Adrenal gland (tissue), 12 donors: Measurements from ENCODE around the gene ADGRG7. TPM values are rescaled to one million over a fixed set of nuclear protein-coding genes. Genes with fewer than 3 reads are reported as not detected.

Source experiments
- DNase-seq, 7 donors: peaks; one replicate each; pipeline ENCODE4 v3.0.0-alpha.2; 2019 to 2020
- H3K27ac ChIP-seq, 5 donors: fragments of 200-600 bp; sonication (generic) in 4 of 5; 1 replicate in 3 of 5; 2 replicates in 2 of 5; pipeline versions ENCODE4 v1.5.1 to v1.8.0; 2016 to 2020; ENCODE audit warnings: mild to moderate bottlenecking in 1 of 5
- H3K27me3 ChIP-seq: fragments of 200-600 bp; 2 replicates; pipeline ENCODE4 v1.8.0; 2021
- H3K36me3 ChIP-seq, 2 donors: fragments of 200-600 bp; replicated peaks in 1 of 2; 1 replicate in 1 of 2; 2 replicates in 1 of 2; pipeline versions ENCODE4 v1.5.1 to v1.8.0; 2018 to 2022
- H3K4me1 ChIP-seq, 2 donors: fragments of 200-600 bp; replicated peaks in 1 of 2; 1 replicate in 1 of 2; 2 replicates in 1 of 2; pipeline versions ENCODE4 v1.5.1 to v1.8.0; 2018 to 2021
- H3K4me3 ChIP-seq, 4 donors: fragments of 200-600 bp; sonication (generic) in 3 of 4; one replicate each; pipeline ENCODE4 v1.5.1; 2016 to 2018
- H3K9me3 ChIP-seq, 3 donors: fragments of 200-600 bp; sonication (generic) in 1 of 3; replicated peaks in 1 of 3; 1 replicate in 2 of 3; 2 replicates in 1 of 3; pipeline versions ENCODE4 v1.5.1 to v1.8.0; 2016 to 2021
- CTCF ChIP-seq, 6 experiments: fragments of 450-650 bp in 4 of 6; fragments of 200-600 bp in 2 of 6; sonication (generic) in 1 of 6; IDR thresholded peaks; 1 replicate in 5 of 6; 2 replicates in 1 of 6; pipeline versions ENCODE4 v1.5.1 to v1.8.0; 2016 to 2021; ENCODE audit warnings: antibody characterized with exemption in 6 of 6, mild to moderate bottlenecking in 2 of 6, moderate library complexity in 1 of 6
- POLR2A ChIP-seq, 2 donors: fragments of 450-650 bp; IDR thresholded peaks; one replicate each; pipeline ENCODE4 v1.6.1; 2017; ENCODE audit warnings: antibody characterized with exemption in 2 of 2, mild to moderate bottlenecking in 2 of 2, moderate library complexity in 1 of 2
- WGBS, 4 donors: extraction: QIAGEN DNeasy Blood & Tissue Kit in 2 of 4; methylation state at CpG; one replicate each; pipeline versions ENCODE4 v1.1.5 to v1.1.7; 2013 to 2017; 5-methylcytosine and 5-hydroxymethylcytosine counted together
- intact Hi-C, 2 donors: fragments of 100-400 bp; cut with DNase I; formaldehyde crosslinking; loops; one replicate each; pipeline versions ENCODE4 v1.14.1 to v1.15.0; 2022 to 2023
- polyA plus RNA-seq, 3 donors: library from polyadenylated mRNA; stranded (reverse); fragments of 200-250 nt in 2 of 3; fragments of 350-450 nt in 1 of 3; fragmentation: Illumina TruSeq in 1 of 3; extraction: RNeasy Lipid Tissue Mini Kit (QIAGEN cat#74804) in 1 of 3; gene quantifications; one replicate each; pipeline ENCODE4 v1.2.3, GENCODE V29; 2013 to 2014
- total RNA-seq, 9 donors: library from RNA; depleted of rRNA in 4 of 9; stranded (reverse); fragments of >200 nt in 4 of 9; fragments of 120-200 nt in 1 of 9; fragmentation: NEBNext Ultra II Directional in 1 of 9; extraction: Animal tissue kit (Norgen Biotek cat#: 25700) in 1 of 9; gene quantifications; one replicate each; pipeline versions ENCODE4 v1.1.0 to v1.2.4, GENCODE V29; 2013 to 2023
- donor health status: healthy with polysubstance abuse.
- donor health status: Bipolar disorder and iron deficiency.
- donor health status: DM: yes; HTN: yes; CAD: no.
- donor health status: DM: no; HTN: no; CAD: no.
- donor health status: DM: no; HTN: no; CAD: no.
- donor health status: DM: yes; HTN: yes; CAD: no.

Gene ADGRG7
- total and polyA plus RNA-seq, 12 donors = not detected

DNA sequence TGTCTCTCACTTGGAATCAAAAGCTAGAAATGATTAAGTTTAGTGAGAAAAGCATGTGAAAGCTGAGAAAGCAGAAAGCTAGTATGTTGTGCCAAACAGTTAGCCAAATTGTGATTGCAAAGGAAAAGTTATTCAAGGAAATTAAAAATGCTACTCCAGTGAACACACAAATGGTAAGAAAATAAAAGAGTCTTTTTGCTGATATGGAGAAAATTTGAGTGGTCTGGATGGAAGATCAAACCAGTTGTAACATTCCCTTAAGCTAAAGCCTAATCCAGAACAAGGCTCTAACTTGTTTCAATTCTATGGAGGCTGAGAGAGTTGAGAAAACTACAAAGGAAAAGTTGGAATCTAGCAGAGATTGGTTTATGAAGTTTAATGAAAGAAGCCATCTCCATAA is 11.8 kb downstream of the ADGRG7 start:
- TF ChIP-seq CTCF (IDR thresholded peaks at IDR 0.05) = no peak
- DNase-seq = no peak
- intact Hi-C loops = no loop called here
- no peaks in the 10 kb centered on the region for H3K36me3 ChIP-seq
- no peak overlapping the region for H3K4me3 ChIP-seq
- H3K4me1 ChIP-seq = no peaks in the 10 kb centered on the region
- no peak overlapping the region for H3K27ac ChIP-seq
- H3K9me3 ChIP-seq = no peaks in the 10 kb centered on the region
- H3K27me3 ChIP-seq = no peaks in the 10 kb centered on the region

GRCh38 chr3:100627491-100627890 is 18.1 kb downstream of the ADGRG7 start:
- 50 to 61% (median 54%) methylated on average over 2 of the region's 2 CpGs for WGBS, 4 donors
- H3K27me3 ChIP-seq = no peaks in the 10 kb centered on the region
- H3K4me3 ChIP-seq = no peak overlapping the region
- no peaks in the 10 kb centered on the region for H3K4me1 ChIP-seq
- TF ChIP-seq CTCF (IDR thresholded peaks at IDR 0.05) (no peak), POLR2A (IDR thresholded peaks at IDR 0.05) (no peak)
- H3K27ac ChIP-seq = no peak overlapping the region
- intact Hi-C loops = no loop called here
- no peak for DNase-seq
- no peaks in the 10 kb centered on the region for H3K9me3 ChIP-seq
- H3K36me3 ChIP-seq = no peaks in the 10 kb centered on the region

GRCh38 chr3:100629421-100630127 is 20.2 kb downstream of the ADGRG7 start:
- no peaks in the 10 kb centered on the region for H3K36me3 ChIP-seq
- 52 to 59% (median 54%) methylated on average over 3 of the region's 3 CpGs for WGBS, 4 donors
- H3K4me3 ChIP-seq = no peak overlapping the region
- no peak overlapping the region for H3K27ac ChIP-seq
- H3K4me1 ChIP-seq = no peaks in the 10 kb centered on the region
- intact Hi-C loops = no loop called here
- no peak for DNase-seq
- no peaks in the 10 kb centered on the region for H3K9me3 ChIP-seq
- H3K27me3 ChIP-seq = no peaks in the 10 kb centered on the region
- no peak for TF ChIP-seq POLR2A (IDR thresholded peaks at IDR 0.05)
- TF ChIP-seq CTCF (IDR thresholded peaks at IDR 0.05) = no peak

DNA sequence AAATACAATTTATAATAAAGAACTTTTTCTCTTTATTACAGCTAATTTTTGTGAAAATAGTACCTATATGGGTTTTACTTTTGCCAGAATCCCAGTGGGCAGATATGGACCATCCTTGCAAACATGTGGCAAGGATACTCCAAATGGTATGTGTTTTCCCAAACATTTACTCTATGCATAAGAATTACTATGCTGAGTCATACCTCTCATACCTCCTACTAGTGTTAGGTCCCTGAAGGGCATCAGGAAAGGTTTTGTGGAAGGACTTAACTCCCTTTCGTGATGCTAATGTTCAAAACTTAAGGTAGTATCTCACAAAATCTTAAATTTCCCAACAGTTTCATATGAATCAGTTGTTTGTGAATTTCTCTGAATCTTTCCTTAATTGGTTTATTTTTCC is 21.3 kb downstream of the ADGRG7 start:
- Histone ChIP-seq H3K4me3 (no peak overlapping the region), H3K27me3 (no peaks in the 10 kb centered on the region), H3K9me3 (no peaks in the 10 kb centered on the region), H3K36me3 (no peaks in the 10 kb centered on the region), H3K27ac (no peak overlapping the region), H3K4me1 (no peaks in the 10 kb centered on the region)
- intact Hi-C loops = no loop called here
- WGBS, 4 donors = 74 to 97% (median 86%) methylated on average over 1 of the region's 1 CpG
- TF ChIP-seq POLR2A (IDR thresholded peaks at IDR 0.05) (no peak), CTCF (IDR thresholded peaks at IDR 0.05) (no peak)
- no peak for DNase-seq
